Stimulated activated CD4-positive, alpha-beta T cell treated with anti-CD3 and anti-CD28 coated beads, Interleukin-2, amount 100 ng/mL, for 48 hours (primary cell): Measurements from ENCODE around the gene DDX24.
"Not testable (repeated sequence)": the region's sequence is repeated elsewhere in the genome, so short reads cannot be mapped to it uniquely, and the experiment has no call there.

Experiments
- DNase-seq, 2 donors: peaks; one replicate each; pipeline ENCODE4 v3.0.0-alpha.2; 2020

DDX24 gene

DNA sequence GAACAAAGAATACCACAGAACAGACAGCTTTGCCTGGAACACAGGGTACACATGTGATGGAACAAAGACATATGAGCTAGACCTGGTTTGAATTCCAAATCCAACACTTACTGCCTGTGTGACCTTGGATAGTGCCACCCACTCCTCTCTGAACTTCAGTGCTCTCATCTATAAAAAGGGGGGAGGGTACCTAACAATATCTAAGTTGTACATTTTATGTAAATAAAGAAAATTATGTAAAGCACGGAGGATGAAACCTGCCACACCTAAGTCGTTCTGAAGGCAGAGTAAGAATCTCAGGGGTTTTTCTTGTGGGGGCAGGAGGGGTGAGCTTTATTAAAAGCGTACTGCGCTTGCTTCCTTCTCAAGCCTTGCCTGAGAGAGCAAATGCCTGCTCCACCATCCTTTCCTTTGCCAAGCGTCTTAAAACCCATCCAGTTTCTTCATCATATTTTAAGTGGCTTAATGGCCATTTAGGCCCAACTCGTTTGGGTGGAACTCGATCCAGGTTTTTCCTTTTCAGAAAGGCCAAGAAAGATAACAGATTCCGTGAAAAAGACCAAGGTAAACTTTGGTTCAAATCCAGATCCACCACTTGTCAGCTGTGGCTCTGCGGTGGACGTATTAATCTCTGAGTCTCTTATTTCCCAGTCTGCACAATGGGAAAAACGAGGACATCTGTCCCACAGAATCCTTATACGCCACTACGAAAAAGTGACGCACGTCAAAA is 946 bp downstream of the DDX24 start:
- DNase-seq, result peak in 1 of 2 donors; percentile 7

GRCh38 chr14:94077823-94078222 is 3.2 kb downstream of the DDX24 start:
- DNase-seq, result no peak

DNA sequence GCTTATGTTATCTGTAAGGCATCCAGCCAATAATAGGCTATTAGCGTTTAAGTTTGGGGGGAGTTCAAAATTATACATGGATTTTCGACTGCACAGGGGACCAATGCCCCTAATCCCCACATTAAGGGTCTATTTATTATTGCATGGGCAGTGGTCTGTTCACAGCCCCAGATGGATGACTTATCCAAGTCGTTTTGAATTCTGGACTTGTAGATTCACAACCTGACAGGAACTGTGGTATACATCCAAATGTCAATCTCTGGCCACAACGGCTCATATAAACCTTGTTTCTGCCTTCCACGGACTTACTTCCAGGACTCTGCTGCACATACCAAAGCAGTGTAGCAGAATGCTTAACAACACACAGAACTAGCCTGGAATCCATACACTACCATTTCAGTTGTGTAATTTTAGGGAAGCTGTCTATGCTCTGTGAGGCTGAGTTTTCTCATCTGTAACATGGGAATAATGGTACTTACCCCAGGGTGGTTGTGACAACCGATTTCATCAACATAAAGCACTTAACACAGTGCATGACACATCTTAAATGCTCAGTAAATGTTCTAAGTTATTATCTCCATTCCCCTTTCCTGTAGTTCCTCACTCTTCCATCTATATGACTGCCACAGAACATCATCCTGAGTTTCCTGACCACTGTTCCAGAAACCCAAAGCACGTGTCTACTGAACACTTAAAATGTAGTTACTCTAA is 3.7 kb downstream of the DDX24 start:
- no peak for DNase-seq

DNA sequence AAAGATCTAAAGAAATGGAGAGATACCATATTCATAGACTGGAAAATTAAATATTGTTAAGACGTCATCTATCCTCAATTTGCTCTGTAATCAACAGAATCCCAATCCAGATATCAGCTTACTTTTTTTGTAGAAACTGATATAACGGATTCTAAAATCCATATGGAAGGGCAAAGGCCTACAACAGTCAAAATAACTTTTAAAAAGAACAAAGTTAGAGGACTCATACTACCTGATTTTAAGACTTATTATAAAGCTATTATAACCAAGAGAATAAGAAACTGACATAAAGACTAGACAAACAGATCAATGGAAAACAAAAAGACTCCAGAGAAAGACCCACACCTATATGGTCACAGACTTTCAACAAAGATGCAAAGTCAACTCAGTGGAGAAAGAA is 6.0 kb downstream of the DDX24 start:
- DNase-seq, result no peak

GRCh38 chr14:94074534-94074933 is 6.5 kb downstream of the DDX24 start:
- no peak for DNase-seq

- DNase-seq, result not testable (repeated sequence)
Measured at GRCh38 chr14:94072076-94072475, 8.9 kb downstream of the DDX24 start.

DNA sequence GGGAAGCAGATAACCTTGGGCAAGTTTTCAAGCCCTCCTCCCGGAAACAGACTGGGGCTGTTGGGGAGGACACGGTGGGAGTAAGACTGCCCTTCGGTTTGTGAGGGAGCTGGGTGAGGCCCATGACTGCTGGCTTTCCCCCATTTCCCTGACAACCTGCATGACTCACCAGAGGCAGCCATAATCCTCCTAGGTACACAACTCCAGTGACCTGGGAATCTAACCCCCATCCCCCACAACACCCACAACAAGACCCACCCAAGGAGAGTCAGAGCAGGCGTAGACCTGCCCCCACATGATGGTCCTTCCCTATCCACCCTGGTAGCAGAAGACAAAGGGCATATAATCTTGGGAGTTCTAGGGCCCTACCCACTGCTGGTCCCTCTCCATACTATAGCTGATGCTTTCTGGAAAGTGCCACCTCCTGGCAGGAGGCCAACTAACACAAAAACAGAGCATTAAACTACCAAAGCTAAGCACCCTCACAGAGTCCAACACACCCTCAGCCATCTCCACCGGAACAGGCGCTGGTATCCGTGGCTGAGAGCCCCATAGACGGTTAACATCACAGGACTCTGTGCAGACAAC is 14.8 kb downstream of the DDX24 start:
- no peak for DNase-seq

GRCh38 chr14:94062344-94062940 is 18.6 kb downstream of the DDX24 start:
- DNase-seq, result no peak

DNA sequence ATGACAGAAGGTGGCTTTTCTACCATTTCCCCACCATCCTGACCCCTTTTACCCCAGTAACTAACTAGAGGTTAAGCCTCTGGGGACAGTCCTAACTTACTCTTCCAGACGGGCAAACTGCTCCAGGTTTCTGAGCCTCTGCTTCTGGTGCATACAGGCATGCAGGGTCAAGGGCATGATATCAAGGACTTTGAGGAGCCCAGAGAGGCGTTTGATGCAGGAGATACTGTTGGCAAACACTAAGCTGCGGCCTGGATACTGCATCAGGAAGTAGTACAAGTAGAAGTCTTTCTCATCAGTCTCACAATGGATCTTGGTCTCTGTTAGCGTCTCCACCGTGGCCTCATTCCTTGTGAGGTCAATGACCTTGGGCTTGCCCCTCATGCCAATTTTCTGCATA is 21.0 kb downstream of the DDX24 start:
- no peak for DNase-seq

DNA sequence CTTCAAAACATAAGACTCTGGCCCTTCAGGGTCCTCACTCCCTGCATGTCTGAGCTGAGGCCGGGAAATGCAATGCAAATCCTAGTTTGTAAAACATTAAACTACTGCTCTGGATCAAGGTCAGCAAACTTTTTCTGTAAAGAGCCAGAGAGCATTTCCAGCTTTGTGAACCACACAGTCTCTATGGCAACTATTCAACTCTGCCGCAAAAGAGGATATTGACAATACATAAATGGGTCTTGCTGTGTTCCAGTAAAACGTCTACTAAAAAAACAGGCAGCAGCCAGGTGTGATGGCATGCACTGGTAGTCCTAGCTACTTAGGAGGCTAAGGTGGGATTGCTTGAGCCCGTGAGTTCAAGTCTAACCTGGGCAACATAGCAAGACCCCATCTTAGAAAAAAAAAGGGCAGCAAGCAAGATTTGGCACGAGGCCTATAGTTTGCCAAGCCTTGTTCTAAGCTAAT is 22.3 kb downstream of the DDX24 start:
- DNase-seq, result no peak

- no peak for DNase-seq
Measured at GRCh38 chr14:94058128-94058673, 22.8 kb downstream of the DDX24 start.

DNA sequence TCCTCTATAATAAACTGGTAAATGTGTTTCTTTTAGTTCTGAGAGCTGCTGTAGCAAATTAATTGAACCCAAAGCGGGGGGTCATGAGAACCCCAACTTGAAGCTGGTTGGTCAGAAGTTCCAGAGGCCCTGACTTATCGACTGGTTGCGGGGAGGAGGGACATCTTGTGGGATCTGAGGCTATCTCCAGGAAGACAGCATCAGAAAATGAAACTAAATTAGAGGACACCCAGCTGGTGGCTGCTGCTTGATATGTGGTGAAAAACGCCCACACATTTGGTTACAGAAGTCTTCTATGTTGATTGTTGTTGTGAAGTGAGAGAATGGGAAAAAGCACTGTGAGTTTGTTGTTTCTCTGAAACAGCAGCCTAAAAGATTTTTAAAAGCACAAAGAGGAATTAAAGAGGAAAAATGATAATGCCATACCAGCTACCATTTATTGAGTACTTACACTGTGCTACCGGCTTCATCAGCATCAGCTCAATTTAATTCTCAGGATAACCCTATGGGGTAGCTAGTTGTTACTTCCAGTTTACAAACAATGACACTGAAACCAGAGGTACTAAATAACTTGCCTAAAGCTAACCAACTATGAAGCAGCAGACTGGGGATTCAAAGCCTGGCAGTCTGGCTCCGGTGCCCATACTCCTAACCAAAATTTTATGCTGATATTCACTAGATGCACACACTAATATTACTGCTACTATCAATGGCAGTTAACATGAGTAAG is 24.3 kb downstream of the DDX24 start:
- no peak for DNase-seq

DNA sequence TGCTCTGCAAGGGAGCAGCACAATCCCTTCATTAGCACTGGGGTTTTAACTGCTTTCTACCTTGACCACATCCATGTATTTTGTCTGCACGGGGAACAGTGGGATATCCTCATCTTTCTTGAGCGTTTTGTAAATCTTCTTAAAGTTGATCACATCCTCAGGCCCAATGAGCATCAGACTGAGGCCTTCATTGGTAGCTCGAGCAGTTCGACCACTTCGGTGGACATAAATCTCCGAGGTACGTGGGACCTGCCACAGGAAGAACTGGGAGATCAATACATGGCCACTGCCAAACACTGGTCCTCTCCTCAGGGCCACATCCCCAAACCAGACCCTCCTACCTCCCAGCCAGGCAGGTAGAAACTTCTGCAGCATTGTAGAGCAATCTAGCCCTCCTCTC is 26.1 kb downstream of the DDX24 start:
- DNase-seq, result no peak

GRCh38 chr14:94054401-94054800 is 26.6 kb downstream of the DDX24 start:
- DNase-seq, result no peak

- DNase-seq, result no peak
Measured at GRCh38 chr14:94052662-94053061, 28.3 kb downstream of the DDX24 start.

DNA sequence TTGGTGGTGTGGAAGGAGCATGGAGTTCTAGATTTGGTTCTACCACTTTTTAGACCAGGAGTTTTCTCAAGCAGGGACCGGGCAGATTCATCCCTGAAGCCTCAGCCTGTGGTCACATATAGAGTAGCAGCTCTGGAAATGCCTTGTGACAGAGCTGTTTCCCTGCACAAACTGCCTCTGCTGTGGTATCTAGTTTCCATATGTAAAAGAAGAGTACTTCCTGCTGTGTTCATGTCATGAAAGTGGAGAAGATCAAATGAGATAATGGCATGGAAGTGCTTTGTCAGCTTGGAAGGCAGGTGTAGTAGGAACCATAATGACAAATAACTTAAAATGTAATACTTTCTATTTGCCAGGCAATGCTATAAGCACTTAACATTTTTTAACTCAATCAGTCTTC is 28.8 kb downstream of the DDX24 start:
- DNase-seq, result no peak

- no peak for DNase-seq
Measured at GRCh38 chr14:94051779-94052178, 29.2 kb downstream of the DDX24 start.

- no peak for DNase-seq
Measured at GRCh38 chr14:94051115-94051514, 29.9 kb downstream of the DDX24 start.

GRCh38 chr14:94050231-94050880 is 30.6 kb downstream of the DDX24 start:
- DNase-seq, result no peak

- no peak for DNase-seq
Measured at GRCh38 chr14:94049625-94050023, 31.4 kb downstream of the DDX24 start.

GRCh38 chr14:94048691-94049624 is 32.0 kb downstream of the DDX24 start:
- DNase-seq, result no peak
